ENCODE results near the gene TMPRSS9.

- TF ChIP-seq, protein P1, sequence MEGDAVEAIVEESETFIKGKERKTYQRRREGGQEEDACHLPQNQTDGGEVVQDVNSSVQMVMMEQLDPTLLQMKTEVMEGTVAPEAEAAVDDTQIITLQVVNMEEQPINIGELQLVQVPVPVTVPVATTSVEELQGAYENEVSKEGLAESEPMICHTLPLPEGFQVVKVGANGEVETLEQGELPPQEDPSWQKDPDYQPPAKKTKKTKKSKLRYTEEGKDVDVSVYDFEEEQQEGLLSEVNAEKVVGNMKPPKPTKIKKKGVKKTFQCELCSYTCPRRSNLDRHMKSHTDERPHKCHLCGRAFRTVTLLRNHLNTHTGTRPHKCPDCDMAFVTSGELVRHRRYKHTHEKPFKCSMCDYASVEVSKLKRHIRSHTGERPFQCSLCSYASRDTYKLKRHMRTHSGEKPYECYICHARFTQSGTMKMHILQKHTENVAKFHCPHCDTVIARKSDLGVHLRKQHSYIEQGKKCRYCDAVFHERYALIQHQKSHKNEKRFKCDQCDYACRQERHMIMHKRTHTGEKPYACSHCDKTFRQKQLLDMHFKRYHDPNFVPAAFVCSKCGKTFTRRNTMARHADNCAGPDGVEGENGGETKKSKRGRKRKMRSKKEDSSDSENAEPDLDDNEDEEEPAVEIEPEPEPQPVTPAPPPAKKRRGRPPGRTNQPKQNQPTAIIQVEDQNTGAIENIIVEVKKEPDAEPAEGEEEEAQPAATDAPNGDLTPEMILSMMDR (CRISPR knock-in tag; IDR thresholded peaks at IDR 0.05): no peak
- TF ChIP-seq EZH2 (conservative IDR thresholded peaks at IDR 0.05; ENCODE audit: low read depth, low read length) (no peak), HDAC2 (CRISPR knock-in tag; IDR thresholded peaks at IDR 0.05) (no peak), ZNF256 (CRISPR knock-in tag; conservative IDR thresholded peaks at IDR 0.05) (no peak)
Observed at GRCh38 chr19:2336528-2337328, 23.3 kb upstream of the TMPRSS9 start.
